ENCODE measurements around the gene ZC3HAV1L.

DNA sequence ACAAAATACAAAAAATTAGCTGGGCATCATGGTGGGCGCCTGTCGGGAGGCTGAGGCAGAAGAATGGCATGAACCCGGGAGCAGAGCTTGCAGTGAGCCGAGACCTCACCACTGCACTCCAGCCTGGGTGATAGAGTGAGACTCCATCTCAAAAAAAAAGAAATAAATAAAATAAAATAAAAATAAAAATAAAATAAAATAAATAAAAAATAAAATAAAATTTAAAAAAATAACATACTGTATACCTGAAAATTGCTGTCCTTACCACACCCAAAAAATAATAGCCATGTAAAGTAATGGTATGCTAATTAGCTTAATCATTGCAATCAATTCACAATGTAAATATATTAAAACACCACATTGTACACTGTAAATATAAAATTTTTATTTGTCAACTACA lies 3.4 kb downstream of the ZC3HAV1L start:
- no peak for TF ChIP-seq EP300 (IDR thresholded peaks at IDR 0.05)
- TF ChIP-seq POLR2AphosphoS5 (IDR thresholded peaks at IDR 0.05): no peak
- TF ChIP-seq, protein P1, sequence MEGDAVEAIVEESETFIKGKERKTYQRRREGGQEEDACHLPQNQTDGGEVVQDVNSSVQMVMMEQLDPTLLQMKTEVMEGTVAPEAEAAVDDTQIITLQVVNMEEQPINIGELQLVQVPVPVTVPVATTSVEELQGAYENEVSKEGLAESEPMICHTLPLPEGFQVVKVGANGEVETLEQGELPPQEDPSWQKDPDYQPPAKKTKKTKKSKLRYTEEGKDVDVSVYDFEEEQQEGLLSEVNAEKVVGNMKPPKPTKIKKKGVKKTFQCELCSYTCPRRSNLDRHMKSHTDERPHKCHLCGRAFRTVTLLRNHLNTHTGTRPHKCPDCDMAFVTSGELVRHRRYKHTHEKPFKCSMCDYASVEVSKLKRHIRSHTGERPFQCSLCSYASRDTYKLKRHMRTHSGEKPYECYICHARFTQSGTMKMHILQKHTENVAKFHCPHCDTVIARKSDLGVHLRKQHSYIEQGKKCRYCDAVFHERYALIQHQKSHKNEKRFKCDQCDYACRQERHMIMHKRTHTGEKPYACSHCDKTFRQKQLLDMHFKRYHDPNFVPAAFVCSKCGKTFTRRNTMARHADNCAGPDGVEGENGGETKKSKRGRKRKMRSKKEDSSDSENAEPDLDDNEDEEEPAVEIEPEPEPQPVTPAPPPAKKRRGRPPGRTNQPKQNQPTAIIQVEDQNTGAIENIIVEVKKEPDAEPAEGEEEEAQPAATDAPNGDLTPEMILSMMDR (IDR thresholded peaks at IDR 0.05): no peak
- TF ChIP-seq POLR2A (IDR thresholded peaks at IDR 0.05): no peak
